Keratinocyte (primary cell): ENCODE measurements around the gene DGKH.

Source experiments
- CTCF ChIP-seq, 3 experiments: IDR thresholded peaks in 1 of 3; conservative IDR thresholded peaks in 1 of 3; optimal IDR thresholded peaks in 1 of 3; 2 replicates in 2 of 3; 3 replicates in 1 of 3; pipeline versions ENCODE3 to v1.5.1; 2011; ENCODE audit warnings: low read length in 3 of 3, mild to moderate bottlenecking in 3 of 3, moderate library complexity in 2 of 3, control low read depth in 1 of 3, inconsistent platforms in 1 of 3; ENCODE audit not compliant: insufficient read depth in 2 of 3; ENCODE audit errors: extremely low read depth in 1 of 3
- EZH2 ChIP-seq: IDR thresholded peaks from one replicate; pipeline ENCODE4 v1.6.1; 2012; ENCODE audit warnings: inconsistent platforms, mild to moderate bottlenecking, low read length, moderate library complexity

- TF ChIP-seq CTCF (optimal IDR thresholded peaks at IDR 0.05 in 1 of 3, IDR thresholded peaks at IDR 0.05 in 1 of 3, conservative IDR thresholded peaks at IDR 0.05 in 1 of 3; ENCODE audit: extremely low read depth in 1 of 3, insufficient read depth in 2 of 3, low read length in 3 of 3) (no peak), EZH2 (no peak)
Measured at GRCh38 chr13:42284068-42284467, 235.6 kb downstream of the DGKH start.
